Vagina (tissue), 2 donors: ENCODE measurements around the gene TFDP3.

Experiments
- POLR2A ChIP-seq, 2 donors: fragments of 450-650 bp; IDR thresholded peaks; one replicate each; pipeline ENCODE4 v1.6.1; 2017; ENCODE audit warnings: antibody characterized with exemption in 2 of 2, mild to moderate bottlenecking in 2 of 2, moderate library complexity in 2 of 2
- POLR2AphosphoS5 ChIP-seq, 2 donors: sonication (generic); formaldehyde crosslinking; IDR thresholded peaks; one replicate each; pipeline ENCODE4 v1.9.0; 2017; ENCODE audit warnings: antibody characterized with exemption in 2 of 2, mild to moderate bottlenecking in 2 of 2, low read depth in 1 of 2; ENCODE audit not compliant: insufficient read depth in 1 of 2
- TF ChIP-seq, protein P1 (sequence below), 3 experiments: fragments of 450-650 bp in 2 of 3; fragments of 200-600 bp in 1 of 3; sonication (generic) in 1 of 3; IDR thresholded peaks; one replicate each; pipeline ENCODE4 v1.5.1; 2017 to 2019; ENCODE audit warnings: antibody characterized with exemption in 3 of 3, mild to moderate bottlenecking in 2 of 3, moderate library complexity in 2 of 3

GRCh38 chrX:133254666-133255065 lies 36.5 kb upstream of the TFDP3 start:
- TF ChIP-seq, protein P1, sequence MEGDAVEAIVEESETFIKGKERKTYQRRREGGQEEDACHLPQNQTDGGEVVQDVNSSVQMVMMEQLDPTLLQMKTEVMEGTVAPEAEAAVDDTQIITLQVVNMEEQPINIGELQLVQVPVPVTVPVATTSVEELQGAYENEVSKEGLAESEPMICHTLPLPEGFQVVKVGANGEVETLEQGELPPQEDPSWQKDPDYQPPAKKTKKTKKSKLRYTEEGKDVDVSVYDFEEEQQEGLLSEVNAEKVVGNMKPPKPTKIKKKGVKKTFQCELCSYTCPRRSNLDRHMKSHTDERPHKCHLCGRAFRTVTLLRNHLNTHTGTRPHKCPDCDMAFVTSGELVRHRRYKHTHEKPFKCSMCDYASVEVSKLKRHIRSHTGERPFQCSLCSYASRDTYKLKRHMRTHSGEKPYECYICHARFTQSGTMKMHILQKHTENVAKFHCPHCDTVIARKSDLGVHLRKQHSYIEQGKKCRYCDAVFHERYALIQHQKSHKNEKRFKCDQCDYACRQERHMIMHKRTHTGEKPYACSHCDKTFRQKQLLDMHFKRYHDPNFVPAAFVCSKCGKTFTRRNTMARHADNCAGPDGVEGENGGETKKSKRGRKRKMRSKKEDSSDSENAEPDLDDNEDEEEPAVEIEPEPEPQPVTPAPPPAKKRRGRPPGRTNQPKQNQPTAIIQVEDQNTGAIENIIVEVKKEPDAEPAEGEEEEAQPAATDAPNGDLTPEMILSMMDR (IDR thresholded peaks at IDR 0.05): no peak
- no peak for TF ChIP-seq POLR2A (IDR thresholded peaks at IDR 0.05)
- no peak for TF ChIP-seq POLR2AphosphoS5 (IDR thresholded peaks at IDR 0.05; ENCODE audit: insufficient read depth in 1 of 2, low read depth in 1 of 2)
